GM23338 (cell line): ENCODE results near the gene L3MBTL4. TPM values are rescaled to one million over a fixed set of nuclear protein-coding genes. Genes with fewer than 3 reads are reported as not detected.

Experiments used
- ATAC-seq: fragments of 200-7000 bp; cut with Tn5 transposase; 3 replicates; pipeline ENCODE4 v1.9.1; 2020
- DNase-seq: peaks from one replicate; pipeline ENCODE4 v3.0.0-alpha.2; 2015; ENCODE audit warnings: low spot score
- H2AFZ ChIP-seq: fragments of 200-600 bp; sonication (generic); 2 replicates; pipeline ENCODE4 v1.8.0; 2016; ENCODE audit warnings: antibody characterized with exemption, mild to moderate bottlenecking, moderate library complexity
- H3F3A ChIP-seq: fragments of 200-600 bp; sonication (generic); replicated peaks from 2 replicates; pipeline ENCODE4 v1.8.0; 2017; ENCODE audit warnings: antibody characterized with exemption, mixed run types, low read depth
- H3K27ac ChIP-seq: fragments of 200-600 bp; sonication (generic); 2 replicates; pipeline ENCODE4 v1.6.1; 2016; ENCODE audit warnings: low read depth
- H3K27me3 ChIP-seq: fragments of 200-600 bp; sonication (generic); 2 replicates; pipeline ENCODE4 v1.8.0; 2016; ENCODE audit warnings: mild to moderate bottlenecking, mixed run types, moderate library complexity; ENCODE audit not compliant: insufficient read depth
- H3K36me3 ChIP-seq: fragments of 200-600 bp; sonication (generic); 2 replicates; pipeline ENCODE4 v1.8.0; 2016; ENCODE audit warnings: mild to moderate bottlenecking; ENCODE audit not compliant: insufficient read depth
- H3K4me1 ChIP-seq: fragments of 200-600 bp; sonication (generic); 2 replicates; pipeline ENCODE4 v1.8.0; 2016; ENCODE audit warnings: mild to moderate bottlenecking, moderate library complexity; ENCODE audit not compliant: insufficient read depth
- H3K4me2 ChIP-seq: fragments of 200-600 bp; sonication (generic); 2 replicates; pipeline ENCODE4 v1.7.1; 2017; ENCODE audit warnings: mixed run types
- H3K4me3 ChIP-seq: fragments of 200-600 bp; sonication (generic); 2 replicates; pipeline ENCODE4 v1.6.1; 2016; ENCODE audit warnings: mixed run types
- H3K79me2 ChIP-seq: fragments of 200-600 bp; sonication (generic); replicated peaks from 2 replicates; pipeline ENCODE4 v1.8.0; 2017; ENCODE audit warnings: mild to moderate bottlenecking; ENCODE audit not compliant: insufficient read depth
- H3K9me2 ChIP-seq: fragments of 200-600 bp; sonication (generic); 2 replicates; pipeline ENCODE4 v1.8.0; 2017; ENCODE audit not compliant: insufficient read depth
- H4K20me1 ChIP-seq: fragments of 200-600 bp; sonication (generic); replicated peaks from 2 replicates; pipeline ENCODE4 v1.8.0; 2017; ENCODE audit warnings: mild to moderate bottlenecking; ENCODE audit not compliant: insufficient read depth
- H3K27ac Mint-ChIP-seq: 2 replicates; pipeline ENCODE4 v1.8.0; 2020; ENCODE audit warnings: inconsistent platforms, mild to moderate bottlenecking, moderate library complexity, mixed read lengths
- H3K27me3 Mint-ChIP-seq: 3 replicates; pipeline ENCODE4 v1.8.0; 2022; ENCODE audit warnings: low read depth, mild to moderate bottlenecking, moderate library complexity, mixed read lengths, inconsistent platforms; ENCODE audit not compliant: insufficient read depth, poor library complexity
- H3K36me3 Mint-ChIP-seq: 3 replicates; pipeline ENCODE4 v1.8.0; 2021; ENCODE audit warnings: low read depth, mild to moderate bottlenecking, inconsistent platforms, moderate library complexity, mixed read lengths
- H3K4me1 Mint-ChIP-seq: 3 replicates; pipeline ENCODE4 v1.8.0; 2020; ENCODE audit warnings: mild to moderate bottlenecking, inconsistent platforms, mixed read lengths
- H3K4me3 Mint-ChIP-seq: 3 replicates; pipeline ENCODE4 v1.8.0; 2021; ENCODE audit warnings: moderate library complexity, mild to moderate bottlenecking, inconsistent platforms, mixed read lengths
- H3K9me3 Mint-ChIP-seq: 3 replicates; pipeline ENCODE4 v1.8.0; 2020; ENCODE audit warnings: moderate library complexity, mild to moderate bottlenecking, inconsistent platforms, mixed read lengths
- REST ChIP-seq: IDR thresholded peaks from one replicate; pipeline ENCODE4 v1.6.1; 2018; ENCODE audit warnings: antibody characterized with exemption; ENCODE audit not compliant: unreplicated experiment
- ZNF114 ChIP-seq: fragments of 250-450 bp; sonication (Bioruptor Pico); IDR thresholded peaks from 2 replicates; pipeline ENCODE4 v1.5.0; 2020; ENCODE audit warnings: mild to moderate bottlenecking, moderate library complexity
- ZNF331 ChIP-seq: fragments of 250-450 bp; sonication (Bioruptor Pico); IDR thresholded peaks from 2 replicates; pipeline ENCODE4 v1.5.0; 2020; ENCODE audit warnings: low read depth, mild to moderate bottlenecking, moderate library complexity
- polyA plus RNA-seq: library from polyadenylated mRNA; unstranded; fragments of >200 nt; fragmentation: Nextera tagmentation; extraction: Ambion mirVana; gene quantifications from 2 replicates; pipeline ENCODE4 v1.2.1, GENCODE V29; 2016
- total RNA-seq: library from RNA; depleted of rRNA; stranded (reverse); fragments of >200 nt; shearing (Covaris generic); gene quantifications from 2 replicates; pipeline ENCODE4 v1.2.3, GENCODE V29; 2014
- TF ChIP-seq, protein P1 (sequence below): fragments of 250-450 bp; sonication (Bioruptor Pico); IDR thresholded peaks from 2 replicates; pipeline ENCODE4 v1.5.0; 2020; ENCODE audit warnings: mild to moderate bottlenecking, moderate library complexity

L3MBTL4 gene
- total and polyA plus RNA-seq, 2 experiments from 2014 or later, result 0.48 to 2.8 TPM

GRCh38 chr18:6366776-6367175 is 47.9 kb downstream of the L3MBTL4 start:
- H3K9me3 Mint-ChIP-seq, result no peaks in the 10 kb centered on the region
- Histone ChIP-seq H3K27ac (no peak overlapping the region), H3K4me3 (no peak overlapping the region), H3K4me1 (peaks cover 19% of the 10 kb centered on the region), H3K27me3 (no peaks in the 10 kb centered on the region), H3K79me2 (no peaks in the 10 kb centered on the region), H3K9me2 (0 out of 2 replicates have a peak, but pooled peaks cover 3% of the 10 kb centered on the region), H3K4me2 (peak overlapping the region; percentile 54; the same call in 1 of the 2 replicates), H4K20me1 (no peaks in the 10 kb centered on the region), H3F3A (no peaks in the 10 kb centered on the region), H3K36me3 (no peaks in the 10 kb centered on the region), H2AFZ (no peak overlapping the region)
- ATAC-seq (peak; percentile 97), DNase-seq (peak; percentile 48)
- H3K4me1 Mint-ChIP-seq, result peaks cover 33% of the 10 kb centered on the region
- no peaks in the 10 kb centered on the region for H3K36me3 Mint-ChIP-seq
- no peak for TF ChIP-seq ZNF331 (CRISPR knock-in tag)
- TF ChIP-seq REST, result no peak
- TF ChIP-seq, protein P1, sequence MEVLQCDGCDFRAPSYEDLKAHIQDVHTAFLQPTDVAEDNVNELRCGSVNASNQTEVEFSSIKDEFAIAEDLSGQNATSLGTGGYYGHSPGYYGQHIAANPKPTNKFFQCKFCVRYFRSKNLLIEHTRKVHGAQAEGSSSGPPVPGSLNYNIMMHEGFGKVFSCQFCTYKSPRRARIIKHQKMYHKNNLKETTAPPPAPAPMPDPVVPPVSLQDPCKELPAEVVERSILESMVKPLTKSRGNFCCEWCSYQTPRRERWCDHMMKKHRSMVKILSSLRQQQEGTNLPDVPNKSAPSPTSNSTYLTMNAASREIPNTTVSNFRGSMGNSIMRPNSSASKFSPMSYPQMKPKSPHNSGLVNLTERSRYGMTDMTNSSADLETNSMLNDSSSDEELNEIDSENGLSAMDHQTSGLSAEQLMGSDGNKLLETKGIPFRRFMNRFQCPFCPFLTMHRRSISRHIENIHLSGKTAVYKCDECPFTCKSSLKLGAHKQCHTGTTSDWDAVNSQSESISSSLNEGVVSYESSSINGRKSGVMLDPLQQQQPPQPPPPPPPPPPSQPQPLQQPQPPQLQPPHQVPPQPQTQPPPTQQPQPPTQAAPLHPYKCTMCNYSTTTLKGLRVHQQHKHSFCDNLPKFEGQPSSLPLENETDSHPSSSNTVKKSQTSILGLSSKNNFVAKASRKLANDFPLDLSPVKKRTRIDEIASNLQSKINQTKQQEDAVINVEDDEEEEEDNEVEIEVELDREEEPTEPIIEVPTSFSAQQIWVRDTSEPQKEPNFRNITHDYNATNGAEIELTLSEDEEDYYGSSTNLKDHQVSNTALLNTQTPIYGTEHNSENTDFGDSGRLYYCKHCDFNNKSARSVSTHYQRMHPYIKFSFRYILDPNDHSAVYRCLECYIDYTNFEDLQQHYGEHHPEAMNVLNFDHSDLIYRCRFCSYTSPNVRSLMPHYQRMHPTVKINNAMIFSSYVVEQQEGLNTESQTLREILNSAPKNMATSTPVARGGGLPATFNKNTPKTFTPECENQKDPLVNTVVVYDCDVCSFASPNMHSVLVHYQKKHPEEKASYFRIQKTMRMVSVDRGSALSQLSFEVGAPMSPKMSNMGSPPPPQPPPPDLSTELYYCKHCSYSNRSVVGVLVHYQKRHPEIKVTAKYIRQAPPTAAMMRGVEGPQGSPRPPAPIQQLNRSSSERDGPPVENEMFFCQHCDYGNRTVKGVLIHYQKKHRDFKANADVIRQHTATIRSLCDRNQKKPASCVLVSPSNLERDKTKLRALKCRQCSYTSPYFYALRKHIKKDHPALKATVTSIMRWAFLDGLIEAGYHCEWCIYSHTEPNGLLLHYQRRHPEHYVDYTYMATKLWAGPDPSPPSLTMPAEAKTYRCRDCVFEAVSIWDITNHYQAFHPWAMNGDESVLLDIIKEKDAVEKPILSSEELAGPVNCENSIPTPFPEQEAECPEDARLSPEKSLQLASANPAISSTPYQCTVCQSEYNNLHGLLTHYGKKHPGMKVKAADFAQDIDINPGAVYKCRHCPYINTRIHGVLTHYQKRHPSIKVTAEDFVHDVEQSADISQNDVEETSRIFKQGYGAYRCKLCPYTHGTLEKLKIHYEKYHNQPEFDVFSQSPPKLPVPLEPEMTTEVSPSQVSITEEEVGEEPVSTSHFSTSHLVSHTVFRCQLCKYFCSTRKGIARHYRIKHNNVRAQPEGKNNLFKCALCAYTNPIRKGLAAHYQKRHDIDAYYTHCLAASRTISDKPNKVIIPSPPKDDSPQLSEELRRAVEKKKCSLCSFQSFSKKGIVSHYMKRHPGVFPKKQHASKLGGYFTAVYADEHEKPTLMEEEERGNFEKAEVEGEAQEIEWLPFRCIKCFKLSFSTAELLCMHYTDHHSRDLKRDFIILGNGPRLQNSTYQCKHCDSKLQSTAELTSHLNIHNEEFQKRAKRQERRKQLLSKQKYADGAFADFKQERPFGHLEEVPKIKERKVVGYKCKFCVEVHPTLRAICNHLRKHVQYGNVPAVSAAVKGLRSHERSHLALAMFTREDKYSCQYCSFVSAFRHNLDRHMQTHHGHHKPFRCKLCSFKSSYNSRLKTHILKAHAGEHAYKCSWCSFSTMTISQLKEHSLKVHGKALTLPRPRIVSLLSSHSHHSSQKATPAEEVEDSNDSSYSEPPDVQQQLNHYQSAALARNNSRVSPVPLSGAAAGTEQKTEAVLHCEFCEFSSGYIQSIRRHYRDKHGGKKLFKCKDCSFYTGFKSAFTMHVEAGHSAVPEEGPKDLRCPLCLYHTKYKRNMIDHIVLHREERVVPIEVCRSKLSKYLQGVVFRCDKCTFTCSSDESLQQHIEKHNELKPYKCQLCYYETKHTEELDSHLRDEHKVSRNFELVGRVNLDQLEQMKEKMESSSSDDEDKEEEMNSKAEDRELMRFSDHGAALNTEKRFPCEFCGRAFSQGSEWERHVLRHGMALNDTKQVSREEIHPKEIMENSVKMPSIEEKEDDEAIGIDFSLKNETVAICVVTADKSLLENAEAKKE (CRISPR knock-in tag), result peak; percentile 70; the same call in 1 of the 2 replicates
- TF ChIP-seq ZNF114 (CRISPR knock-in tag), result no peak
- no peak overlapping the region for H3K4me3 Mint-ChIP-seq
- H3K27ac Mint-ChIP-seq, result no peak overlapping the region
- peaks cover 2% of the 10 kb centered on the region for H3K27me3 Mint-ChIP-seq
